ENCODE measurements around the gene TRIM38. TPM values are rescaled to one million over a fixed set of nuclear protein-coding genes. Genes with fewer than 3 reads are reported as not detected.
A peak's percentile ranks its signal among the peaks of the same experiment; 100 is the strongest.

TRIM38 gene
- polyA plus RNA-seq, 1 donor: 14.1 TPM

- DNase-seq: peak; percentile 100
Measured at GRCh38 chr6:26026833-26027490, 64.4 kb downstream of the TRIM38 start.

- no peak for DNase-seq
Measured at GRCh38 chr6:26027491-26028211, 65.0 kb downstream of the TRIM38 start.

GRCh38 chr6:26028212-26028745, 65.7 kb downstream of the TRIM38 start:
- no peak for DNase-seq

GRCh38 chr6:26028746-26029569, 66.4 kb downstream of the TRIM38 start:
- no peak for DNase-seq

GRCh38 chr6:26029570-26029856, 66.9 kb downstream of the TRIM38 start:
- no peak for DNase-seq

GRCh38 chr6:26029857-26030653, 67.5 kb downstream of the TRIM38 start:
- DNase-seq: no peak

GRCh38 chr6:26030716-26031115, 68.1 kb downstream of the TRIM38 start:
- no peak for DNase-seq

GRCh38 chr6:26031151-26031594, 68.6 kb downstream of the TRIM38 start:
- no peak for DNase-seq

- peak; percentile 99 for DNase-seq
Measured at GRCh38 chr6:26031595-26032339, 69.2 kb downstream of the TRIM38 start.

- DNase-seq: no peak
Measured at GRCh38 chr6:26032340-26033084, 69.9 kb downstream of the TRIM38 start.

GRCh38 chr6:26033085-26033940, 70.7 kb downstream of the TRIM38 start:
- peak; percentile 96 for DNase-seq

- no peak for DNase-seq
Measured at GRCh38 chr6:26033941-26034354, 71.3 kb downstream of the TRIM38 start.

- no peak for DNase-seq
Measured at GRCh38 chr6:26034905-26035304, 72.3 kb downstream of the TRIM38 start.

Other genes with a start within 250 kb of the TRIM38 start
- gene SLC17A4, start 208.1 kb upstream of the TRIM38 start, polyA plus RNA-seq (ENCODE audit: insufficient read length): 2.6 TPM
- 33.9 TPM for gene SLC17A1, start 130.8 kb upstream of the TRIM38 start, polyA plus RNA-seq (ENCODE audit: insufficient read length)
- gene SLC17A3, start 88.6 kb upstream of the TRIM38 start, polyA plus RNA-seq (ENCODE audit: insufficient read length): 1.3 TPM
- 0.86 TPM for gene SLC17A2, start 32.1 kb upstream of the TRIM38 start, polyA plus RNA-seq (ENCODE audit: insufficient read length)
- 9.4 TPM for gene HFE, start 124.6 kb downstream of the TRIM38 start, polyA plus RNA-seq (ENCODE audit: insufficient read length)

Measured in left kidney (tissue), 2 donors.